T-cell (primary cell): ENCODE data around the gene FXYD3. TPM values are rescaled to one million over a fixed set of nuclear protein-coding genes. Genes with fewer than 3 reads are reported as not detected.

Experiments used
- ATAC-seq, 4 experiments: fragments of 200-7000 bp in 3 of 4; fragments of 150-1000 bp in 1 of 4; cut with Tn5 transposase; replicated peaks in 1 of 4; 1 replicate in 3 of 4; 2 replicates in 1 of 4; pipeline ENCODE4 v1.10.0; 2021; ENCODE audit warnings: moderate library complexity in 3 of 4, mild to moderate bottlenecking in 2 of 4, moderate number of reproducible peaks in 1 of 4
- CTCF ChIA-PET, 2 donors: fragments of 300-600 bp; sonication (Branson Sonifier 250); formaldehyde crosslinking; loops; one replicate each; lab custom pipeline; 2022; ENCODE audit warnings: antibody characterized with exemption in 2 of 2; lab: Charles Lee
- POLR2A ChIA-PET, 2 donors: fragments of 300-600 bp; sonication (Branson Sonifier 250); formaldehyde crosslinking; loops; one replicate each; lab custom pipeline; 2022; ENCODE audit warnings: antibody characterized with exemption in 2 of 2; lab: Charles Lee
- DNase-seq, 35 experiments: peaks; one replicate each; pipeline versions ENCODE4 v3.0.0 to v3.0.0-alpha.2; 2013 to 2023
- H3K27ac ChIP-seq: one replicate; pipeline ENCODE4 v1.5.1; 2013; ENCODE audit warnings: low read length
- H3K27me3 ChIP-seq, 2 experiments: replicated peaks in 1 of 2; 1 replicate in 1 of 2; 2 replicates in 1 of 2; pipeline versions ENCODE4 v1.6.1 to v1.7.0; 2013; ENCODE audit warnings: low read length in 1 of 2, mixed read lengths in 1 of 2; ENCODE audit not compliant: control insufficient read depth in 2 of 2, insufficient read depth in 2 of 2; ENCODE audit errors: extremely low read depth in 1 of 2
- H3K36me3 ChIP-seq, 2 donors: 1 replicate in 1 of 2; 2 replicates in 1 of 2; pipeline versions ENCODE4 v1.6.1 to v1.7.0; 2013; ENCODE audit warnings: low read length in 1 of 2; ENCODE audit not compliant: control insufficient read depth in 2 of 2, insufficient read depth in 1 of 2; ENCODE audit errors: extremely low read depth in 1 of 2
- H3K4me1 ChIP-seq, 2 experiments: 1 replicate in 1 of 2; 2 replicates in 1 of 2; pipeline versions ENCODE4 v1.6.1 to v1.7.0; 2013; ENCODE audit warnings: low read length in 2 of 2, mixed read lengths in 1 of 2; ENCODE audit not compliant: insufficient read depth in 2 of 2, control insufficient read depth in 1 of 2; ENCODE audit errors: extremely low read depth in 1 of 2
- H3K4me3 ChIP-seq, 2 donors: 1 replicate in 1 of 2; 2 replicates in 1 of 2; pipeline versions ENCODE4 v1.5.1 to v1.7.0; 2013; ENCODE audit warnings: mild to moderate bottlenecking in 2 of 2, low read length in 1 of 2, moderate library complexity in 1 of 2; ENCODE audit not compliant: control insufficient read depth in 1 of 2; ENCODE audit errors: extremely low read depth in 1 of 2
- H3K9me3 ChIP-seq: 2 replicates; pipeline ENCODE4 v1.7.0; 2013
- H3K27ac Mint-ChIP-seq, 2 donors: one replicate each; pipeline ENCODE4 v1.8.0; 2020 to 2021; ENCODE audit warnings: mild to moderate bottlenecking in 2 of 2, mixed read lengths in 2 of 2
- H3K27me3 Mint-ChIP-seq, 2 donors: one replicate each; pipeline ENCODE4 v1.8.0; 2021 to 2022; ENCODE audit warnings: mixed read lengths in 2 of 2
- H3K36me3 Mint-ChIP-seq: one replicate; pipeline ENCODE4 v1.8.0; 2021; ENCODE audit warnings: mixed read lengths
- H3K4me1 Mint-ChIP-seq, 3 donors: one replicate each; pipeline ENCODE4 v1.8.0; 2020 to 2022; ENCODE audit warnings: mixed read lengths in 3 of 3, mild to moderate bottlenecking in 1 of 3
- H3K4me3 Mint-ChIP-seq, 3 donors: one replicate each; pipeline ENCODE4 v1.8.0; 2020 to 2022; ENCODE audit warnings: mild to moderate bottlenecking in 3 of 3, mixed read lengths in 3 of 3, moderate library complexity in 3 of 3
- H3K9me3 Mint-ChIP-seq, 3 donors: one replicate each; pipeline ENCODE4 v1.8.0; 2020 to 2022; ENCODE audit warnings: mixed read lengths in 3 of 3
- WGBS: methylation state at CpG from one replicate; pipeline ENCODE4 v1.1.5; 2013; ENCODE audit warnings: missing lambda C conversion rate; ENCODE audit not compliant: insufficient coverage; 5-methylcytosine and 5-hydroxymethylcytosine counted together
- total RNA-seq, 35 experiments: library from RNA in 6 of 35; stranded (reverse) in 6 of 35; fragments of 120-200 nt in 1 of 35; gene quantifications; one replicate each; pipeline versions ENCODE4 v1.2.1 to v1.2.4 and lab custom pipeline; 2013 to 2026

The FXYD3 gene
- total RNA-seq, 5 donors from 2014 or later (not counting 1 experiment from before 2014, with no cell fraction given): 0.79 to 1.1 TPM; not detected in 3

- no peaks in the 10 kb centered on the region for H3K27me3 ChIP-seq
- no peak overlapping the region for H3K27ac ChIP-seq
- no peak for ATAC-seq
- Mint-ChIP-seq H3K36me3 (peaks cover 82% of the 10 kb centered on the region), H3K27me3 (no peaks in the 10 kb centered on the region), H3K9me3 (peaks cover 4 to 15% (median 9%) of the 10 kb centered on the region in 3 donors), H3K4me1 (peaks cover 41 to 62% (median 48%) of the 10 kb centered on the region in 3 donors), H3K27ac (peak overlapping the region; percentile 63 to 77), H3K4me3 (no peak overlapping the region)
- ChIA-PET CTCF (interaction anchor here in 1 of 2 donors (0.7 kb wide), 1 partner anchor 39 kb away, joined by 3 read pairs; no protein-coding TSS in a partner anchor), POLR2A (no interaction called here)
- H3K4me3 ChIP-seq: no peak overlapping the region
- H3K36me3 ChIP-seq: peaks cover 38 to 91% of the 10 kb centered on the region in 2 donors
- H3K4me1 ChIP-seq: peaks cover 13 to 25% of the 10 kb centered on the region in 2 experiments
- H3K9me3 ChIP-seq: no peaks in the 10 kb centered on the region
- DNase-seq: no peak
- no CpG with 5 or more reads among the region's 2 CpGs for WGBS
These were observed 48.8 kb downstream of the FXYD3 start for GRCh38 chr19:35164418-35164817.

GRCh38 chr19:35165200-35166058, 49.8 kb downstream of the FXYD3 start:
- H3K4me1 ChIP-seq: peaks cover 13 to 25% of the 10 kb centered on the region in 2 experiments
- ChIA-PET POLR2A (no interaction called here), CTCF (interaction anchor here in 1 of 2 donors (0.6 kb wide), 1 partner anchor 283 kb away, joined by 4 read pairs; no protein-coding TSS in a partner anchor)
- no peaks in the 10 kb centered on the region for H3K9me3 ChIP-seq
- H3K27me3 Mint-ChIP-seq: no peaks in the 10 kb centered on the region
- H3K4me3 Mint-ChIP-seq: peak overlapping the region in 1 of 3 donors; percentile 10
- peaks cover 78% of the 10 kb centered on the region for H3K36me3 Mint-ChIP-seq
- 86% methylated on average over 4 of the region's 5 CpGs for WGBS
- peaks cover 42 to 61% (median 51%) of the 10 kb centered on the region in 3 donors for H3K4me1 Mint-ChIP-seq
- H3K27ac ChIP-seq: peak overlapping the region; percentile 61
- peaks cover 39 to 86% of the 10 kb centered on the region in 2 donors for H3K36me3 ChIP-seq
- DNase-seq (no peak), ATAC-seq (no peak)
- no peak overlapping the region for H3K4me3 ChIP-seq
- peaks cover 4 to 15% (median 9%) of the 10 kb centered on the region in 3 donors for H3K9me3 Mint-ChIP-seq
- no peaks in the 10 kb centered on the region for H3K27me3 ChIP-seq
- peak overlapping the region; percentile 74 to 97 for H3K27ac Mint-ChIP-seq

GRCh38 chr19:35166100-35167063, 50.8 kb downstream of the FXYD3 start:
- peaks cover 4 to 15% (median 9%) of the 10 kb centered on the region in 3 donors for H3K9me3 Mint-ChIP-seq

GRCh38 chr19:35167251-35168119, 51.9 kb downstream of the FXYD3 start:
- Mint-ChIP-seq H3K4me3 (peak overlapping the region; percentile 13 to 60 (median 34)), H3K36me3 (peaks cover 58% of the 10 kb centered on the region), H3K27me3 (no peaks in the 10 kb centered on the region), H3K4me1 (peaks cover 47 to 56% (median 52%) of the 10 kb centered on the region in 3 donors), H3K9me3 (peaks cover 0 to 15% (median 6%) of the 10 kb centered on the region in 3 donors), H3K27ac (peak overlapping the region; percentile 93 to 97)
- peaks cover 39 to 66% of the 10 kb centered on the region in 2 donors for H3K36me3 ChIP-seq
- DNase-seq (peak in 6 of 35 experiments; percentile 15 to 29 (median 24)), ATAC-seq (peak; percentile 17 to 56 (median 43))
- ChIA-PET POLR2A (interaction anchor here (0.6 to 1.1 kb wide), 3 partner anchors 13 to 26 kb away, joined by 3 to 7 read pairs (median 7); partner anchors contain the start of gene FXYD5 (in 1 of the 2)), CTCF (interaction anchor here in 1 of 2 donors (0.6 to 0.9 kb wide), 2 partner anchors 14 to 136 kb away, joined by 3 to 5 read pairs; partner anchors contain the start of gene FXYD5)
- WGBS: 65% methylated on average over 2 of the region's 5 CpGs
- no peaks in the 10 kb centered on the region for H3K27me3 ChIP-seq
- H3K9me3 ChIP-seq: no peaks in the 10 kb centered on the region
- peaks cover 13 to 35% of the 10 kb centered on the region in 2 experiments for H3K4me1 ChIP-seq
- no peak overlapping the region for H3K4me3 ChIP-seq
- H3K27ac ChIP-seq: peak overlapping the region; percentile 61

More at GRCh38 chr19:35166100-35167063, 50.8 kb downstream of the FXYD3 start:
- ATAC-seq: no peak
- Mint-ChIP-seq H3K36me3 (peaks cover 69% of the 10 kb centered on the region), H3K27me3 (no peaks in the 10 kb centered on the region), H3K4me1 (peaks cover 44 to 55% (median 50%) of the 10 kb centered on the region in 3 donors), H3K4me3 (peak overlapping the region in 2 of 3 donors; percentile 6 to 60), H3K27ac (peak overlapping the region; percentile 93 to 97)
- Histone ChIP-seq H3K36me3 (peaks cover 39 to 77% of the 10 kb centered on the region in 2 donors), H3K4me3 (peak overlapping the region in 1 of 2 donors; percentile 40), H3K4me1 (peaks cover 13 to 25% of the 10 kb centered on the region in 2 experiments), H3K9me3 (no peaks in the 10 kb centered on the region), H3K27me3 (no peaks in the 10 kb centered on the region), H3K27ac (peak overlapping the region; percentile 61)
- no CpG with 5 or more reads among the region's 7 CpGs for WGBS
- DNase-seq: no peak
- POLR2A ChIA-PET: interaction anchor here (0.8 to 1.1 kb wide), 2 partner anchors 12 to 25 kb away, joined by 3 to 7 read pairs; partner anchors contain the start of gene FXYD5 (in 1 of the 2)
- CTCF ChIA-PET: interaction anchor here (0.6 to 1.0 kb wide), 3 partner anchors 25 to 282 kb away, joined by 4 to 5 read pairs (median 4); no protein-coding TSS in a partner anchor

- H3K27ac ChIP-seq: peak overlapping the region; percentile 61
- H3K36me3 ChIP-seq: peaks cover 38 to 58% of the 10 kb centered on the region in 2 donors
- Mint-ChIP-seq H3K27me3 (no peaks in the 10 kb centered on the region), H3K9me3 (peaks cover 0 to 15% (median 6%) of the 10 kb centered on the region in 3 donors), H3K4me3 (no peak overlapping the region), H3K4me1 (peaks cover 53 to 56% (median 55%) of the 10 kb centered on the region in 3 donors), H3K27ac (peak overlapping the region; percentile 93 to 97), H3K36me3 (peaks cover 51% of the 10 kb centered on the region)
- POLR2A ChIA-PET: interaction anchor here in 1 of 2 donors (0.7 kb wide), 1 partner anchor 31 kb away, joined by 3 read pairs; no protein-coding TSS in a partner anchor
- H3K4me3 ChIP-seq: no peak overlapping the region
- WGBS: 64% methylated on average over 2 of the region's 3 CpGs
- H3K27me3 ChIP-seq: no peaks in the 10 kb centered on the region
- DNase-seq: no peak
- peaks cover 13 to 40% of the 10 kb centered on the region in 2 experiments for H3K4me1 ChIP-seq
- no peak for ATAC-seq
- H3K9me3 ChIP-seq: no peaks in the 10 kb centered on the region
- CTCF ChIA-PET: no interaction called here
These were observed 52.6 kb downstream of the FXYD3 start for GRCh38 chr19:35168196-35168595.
